NCI-H2171 treated with DMSO at 0.1 percent for 48 hours (cell line): Measurements from ENCODE around the gene SMIM29.
"Not testable (repeated sequence)": the region's sequence is repeated elsewhere in the genome, so short reads cannot be mapped to it uniquely, and the experiment has no call there.

Source experiments
- DNase-seq: peaks from one replicate; lab custom pipeline; 2025; lab: John Stamatoyannopoulos, UW

SMIM29 gene

DNA sequence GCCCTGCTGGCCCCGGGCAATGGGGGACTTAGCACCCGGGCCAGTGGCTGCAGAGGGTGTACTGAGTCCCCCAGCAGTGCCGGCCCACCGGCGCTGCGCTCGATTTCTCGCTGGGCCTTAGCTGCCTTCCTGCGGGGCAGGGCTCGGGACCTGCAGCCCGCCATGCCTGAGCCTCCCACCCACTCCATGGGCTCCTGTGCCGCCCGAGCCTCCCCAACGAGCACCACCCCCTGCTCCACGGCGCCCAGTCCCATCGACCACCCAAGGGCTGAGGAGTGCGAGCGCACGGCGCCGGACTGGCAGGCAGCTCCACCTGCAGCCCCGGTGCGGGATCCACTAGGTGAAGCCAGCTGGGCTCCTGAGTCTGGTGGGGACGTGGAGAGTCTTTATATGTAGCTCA is 20.3 kb upstream of the SMIM29 start:
- not testable (repeated sequence) for DNase-seq

- DNase-seq: no peak
Observed at GRCh38 chr6:34267746-34268145, 18.9 kb upstream of the SMIM29 start.

DNA sequence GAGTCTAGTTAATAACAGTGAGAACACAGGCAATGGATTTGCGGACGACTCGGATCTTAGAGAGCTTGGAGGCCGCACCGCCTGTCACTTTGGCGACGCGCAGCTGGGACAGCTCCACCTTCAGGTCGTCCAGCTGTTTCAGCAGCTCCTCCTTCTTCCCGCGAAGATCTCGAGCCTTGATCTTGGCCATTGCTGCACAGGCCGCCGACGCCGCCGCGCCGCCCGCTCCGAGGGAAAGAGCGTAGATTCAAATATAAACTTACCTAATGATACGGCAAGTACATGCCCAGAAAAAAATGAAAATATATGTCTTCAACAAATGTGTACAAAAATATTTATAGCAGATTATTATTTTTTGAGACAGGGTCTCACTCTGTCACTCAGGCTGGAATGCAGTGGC is 14.7 kb upstream of the SMIM29 start:
- not testable (repeated sequence) for DNase-seq

DNA sequence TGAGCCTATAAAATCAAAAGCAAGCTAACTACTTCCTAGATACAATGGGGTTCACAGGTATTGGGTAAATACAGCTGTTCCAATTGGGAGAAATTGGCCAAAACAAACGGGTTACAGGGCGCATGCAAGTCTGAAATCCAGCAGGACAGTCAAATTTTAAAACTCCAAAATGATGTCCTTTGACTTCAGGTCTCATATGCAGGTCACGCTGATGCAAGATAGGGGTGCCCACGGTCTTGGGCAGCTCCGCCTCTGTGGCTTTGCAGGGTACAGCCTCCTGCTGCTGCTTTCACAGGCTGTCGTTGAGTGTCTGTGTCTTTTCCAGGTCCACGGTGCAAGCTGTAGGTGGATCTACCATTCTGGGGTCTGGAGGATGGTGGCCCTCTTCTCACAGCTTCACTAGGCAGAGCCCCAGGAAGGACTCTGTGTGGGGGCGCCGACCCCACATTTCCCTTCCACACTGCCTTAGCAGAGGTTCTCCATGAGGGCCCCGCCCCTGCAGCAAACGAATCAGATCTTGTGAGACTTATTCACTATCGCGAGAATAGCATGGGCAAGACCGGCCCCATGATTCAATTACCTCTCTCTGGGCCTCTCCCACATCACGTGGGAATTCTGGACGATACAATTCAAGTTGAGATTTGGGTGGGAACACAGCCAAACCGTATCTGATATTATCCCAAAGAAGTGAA is 11.9 kb upstream of the SMIM29 start:
- DNase-seq: no peak

- DNase-seq: no peak
Observed at GRCh38 chr6:34259529-34260069, 10.8 kb upstream of the SMIM29 start.

DNA sequence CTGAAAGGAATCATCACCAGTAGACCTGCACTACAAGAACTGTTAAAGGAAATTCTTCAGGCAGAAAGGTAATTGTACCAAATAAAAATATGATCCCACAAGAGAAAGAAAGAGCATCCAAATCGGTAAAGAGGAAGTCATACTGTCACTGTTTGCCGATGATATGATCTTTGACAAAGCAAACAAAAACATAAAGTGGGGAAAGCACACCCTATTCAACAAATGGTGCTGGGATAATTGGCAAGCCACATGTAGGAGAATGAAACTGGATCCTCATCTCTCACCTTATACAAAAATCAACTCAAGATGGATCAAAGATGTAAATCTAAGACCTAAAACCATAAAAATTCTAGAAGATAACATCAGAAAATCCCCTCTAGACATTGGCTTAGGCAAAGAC is 3.6 kb upstream of the SMIM29 start:
- peak; percentile 9 for DNase-seq

GRCh38 chr6:34249469-34250261 is 859 bp upstream of the SMIM29 start:
- no peak for DNase-seq

DNA sequence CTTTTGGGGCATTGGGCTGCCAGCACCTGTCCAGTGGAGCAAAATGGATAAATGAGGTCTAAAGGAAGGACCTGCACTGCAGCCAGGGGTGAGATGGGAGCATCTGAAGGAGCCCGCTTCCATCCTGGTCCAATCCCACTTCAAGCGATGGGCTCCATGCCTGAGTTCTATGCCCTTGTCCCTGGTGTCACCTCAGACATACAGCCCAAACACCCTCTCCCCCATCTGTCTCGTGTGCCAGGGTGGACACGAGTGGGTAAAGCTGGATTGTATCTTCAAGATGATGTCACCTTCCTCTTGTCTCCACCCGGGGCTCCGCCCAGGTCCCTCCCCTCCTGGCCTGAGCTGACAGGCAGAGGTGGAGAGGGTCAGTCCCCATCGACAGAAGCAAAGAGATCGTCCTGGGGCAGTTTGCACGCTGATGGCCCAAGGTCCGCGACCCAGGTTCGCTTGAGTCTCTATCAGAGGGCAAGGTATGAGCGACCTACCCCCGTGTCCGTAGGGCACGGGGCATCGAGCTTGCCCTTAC is 544 bp downstream of the SMIM29 start:
- peak; percentile 6 for DNase-seq

GRCh38 chr6:34247481-34248197 is 1.2 kb downstream of the SMIM29 start:
- DNase-seq: no peak

- peak; percentile 90 for DNase-seq
Observed at GRCh38 chr6:34246563-34247391, 2.0 kb downstream of the SMIM29 start.

- DNase-seq: no peak
Observed at GRCh38 chr6:34246249-34246562, 2.6 kb downstream of the SMIM29 start.

DNA sequence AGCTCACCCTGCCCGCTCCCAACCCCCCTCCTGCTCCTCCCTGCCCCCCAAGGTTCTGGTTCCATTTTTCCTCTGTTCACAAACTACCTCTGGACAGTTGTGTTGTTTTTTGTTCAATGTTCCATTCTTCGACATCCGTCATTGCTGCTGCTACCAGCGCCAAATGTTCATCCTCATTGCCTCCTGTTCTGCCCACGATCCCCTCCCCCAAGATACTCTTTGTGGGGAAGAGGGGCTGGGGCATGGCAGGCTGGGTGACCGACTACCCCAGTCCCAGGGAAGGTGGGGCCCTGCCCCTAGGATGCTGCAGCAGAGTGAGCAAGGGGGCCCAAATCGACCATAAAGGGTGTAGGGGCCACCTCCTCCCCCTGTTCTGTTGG is 3.1 kb downstream of the SMIM29 start:
- not testable (repeated sequence) for DNase-seq

GRCh38 chr6:34245032-34245760 is 3.6 kb downstream of the SMIM29 start:
- not testable (repeated sequence) for DNase-seq

GRCh38 chr6:34243901-34244884 is 4.6 kb downstream of the SMIM29 start:
- no peak for DNase-seq

GRCh38 chr6:34243131-34243771 is 5.6 kb downstream of the SMIM29 start:
- DNase-seq: no peak

DNA sequence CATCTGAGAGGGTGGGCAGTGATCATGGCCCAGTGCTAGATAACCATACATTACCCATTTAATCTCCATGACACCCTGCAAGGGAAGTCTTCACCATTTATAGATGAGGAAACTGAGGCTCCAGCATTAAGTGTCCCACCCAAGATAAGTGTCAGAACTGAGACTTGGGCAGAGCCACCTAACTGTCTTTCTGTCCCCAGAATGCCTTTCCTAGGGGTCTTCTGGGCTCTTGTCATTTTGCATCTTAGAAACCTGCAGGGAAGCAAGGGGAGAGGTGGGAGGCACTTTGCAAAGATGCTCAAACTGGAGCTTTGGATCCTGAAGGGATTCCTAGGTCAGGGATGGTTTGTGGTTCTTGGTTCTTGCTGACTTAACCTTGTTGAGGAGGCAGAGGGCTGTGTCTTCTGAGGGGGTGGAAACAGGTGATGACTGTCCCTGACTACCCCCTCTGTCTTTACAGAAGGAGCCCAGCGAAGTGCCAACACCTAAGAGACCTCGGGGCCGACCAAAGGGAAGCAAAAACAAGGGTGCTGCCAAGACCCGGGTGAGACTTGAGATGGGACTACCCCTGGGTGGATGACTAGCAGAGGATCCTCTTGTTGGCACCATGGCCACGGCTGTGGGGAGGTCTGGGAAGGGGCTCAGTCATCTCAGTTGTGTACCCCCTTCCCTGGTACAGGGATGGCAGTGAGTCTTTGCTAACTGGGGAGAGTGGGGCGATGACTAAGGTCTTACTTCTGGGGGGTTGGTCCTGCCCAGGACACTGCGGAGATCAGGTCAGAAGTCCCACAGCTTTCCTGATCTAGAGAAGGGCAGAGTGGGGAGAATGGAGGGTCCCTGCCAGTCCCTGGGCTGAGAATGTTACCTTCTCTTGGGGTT is 6.3 kb downstream of the SMIM29 start:
- DNase-seq: no peak

- DNase-seq: no peak
Observed at GRCh38 chr6:34241351-34242215, 7.2 kb downstream of the SMIM29 start.
